Lung (tissue), 12 donors: ENCODE results near the gene EXOC6B. TPM values are rescaled to one million over a fixed set of nuclear protein-coding genes. Genes with fewer than 3 reads are reported as not detected.
A peak's percentile ranks its signal among the peaks of the same experiment; 100 is the strongest.

Source experiments
- ATAC-seq: fragments of 200-7000 bp; cut with Tn5 transposase; one replicate; pipeline ENCODE4 v1.9.1; 2020; ENCODE audit warnings: moderate number of reproducible peaks; ENCODE audit not compliant: insufficient read depth, low FRiP score
- DNase-seq, 3 donors: peaks; one replicate each; pipeline ENCODE4 v3.0.0-alpha.2; 2013 to 2017
- H3K27ac ChIP-seq, 2 donors: one replicate each; pipeline ENCODE4 v1.5.1; 2013; ENCODE audit warnings: mild to moderate bottlenecking in 2 of 2, moderate library complexity in 2 of 2, control low read depth in 1 of 2, inconsistent platforms in 1 of 2, low read depth in 1 of 2, low read length in 1 of 2
- H3K27me3 ChIP-seq, 3 donors: one replicate each; pipeline ENCODE4 v1.5.1; 2013; ENCODE audit warnings: low read length in 2 of 3; ENCODE audit not compliant: control insufficient read depth in 3 of 3, insufficient read depth in 3 of 3
- H3K36me3 ChIP-seq, 4 donors: one replicate each; pipeline ENCODE4 v1.5.1; 2013; ENCODE audit warnings: low read length in 4 of 4, mild to moderate bottlenecking in 1 of 4, moderate library complexity in 1 of 4; ENCODE audit not compliant: control insufficient read depth in 4 of 4, insufficient read depth in 4 of 4
- H3K4me1 ChIP-seq, 5 donors: one replicate each; pipeline ENCODE4 v1.5.1; 2013; ENCODE audit warnings: low read length in 5 of 5, mild to moderate bottlenecking in 2 of 5, moderate library complexity in 1 of 5; ENCODE audit not compliant: control insufficient read depth in 5 of 5, insufficient read depth in 5 of 5
- H3K4me3 ChIP-seq: one replicate; pipeline ENCODE4 v1.5.1; 2013; ENCODE audit warnings: mild to moderate bottlenecking, control low read depth, moderate library complexity
- H3K9ac ChIP-seq, 2 donors: one replicate each; pipeline ENCODE4 v1.5.1; 2013; ENCODE audit warnings: low read length in 2 of 2, control low read depth in 1 of 2; ENCODE audit not compliant: insufficient read depth in 1 of 2
- H3K9me3 ChIP-seq, 4 donors: one replicate each; pipeline ENCODE4 v1.5.1; 2013; ENCODE audit warnings: low read length in 3 of 4, mild to moderate bottlenecking in 1 of 4, moderate library complexity in 1 of 4; ENCODE audit not compliant: control insufficient read depth in 4 of 4, insufficient read depth in 3 of 4
- WGBS, 2 donors: extraction: QIAGEN DNeasy Blood & Tissue Kit; methylation state at CpG; one replicate each; pipeline ENCODE4 v1.1.7; 2013; 5-methylcytosine and 5-hydroxymethylcytosine counted together
- polyA plus RNA-seq, 2 donors: library from polyadenylated mRNA; stranded (reverse); fragments of 200-250 nt; gene quantifications; one replicate each; pipeline ENCODE4 v1.2.1, GENCODE V29; 2013
- total RNA-seq, 2 donors: library from RNA; depleted of rRNA in 1 of 2; stranded (reverse); fragments of >200 nt in 1 of 2; gene quantifications; one replicate each; pipeline ENCODE4 v1.2.1, GENCODE V29; 2014 to 2021
- TF ChIP-seq, protein P1 (sequence below): IDR thresholded peaks from 2 replicates; pipeline ENCODE4 v1.5.1; 2012; ENCODE audit warnings: mild to moderate bottlenecking; ENCODE audit errors: control extremely low read depth, extremely low read depth
- donor health status: control.
- donor health status: control.
- donor health status: Bipolar disorder and iron deficiency.
- donor health status: healthy.
- donor health status: DM: yes; HTN: yes; CAD: no.

The EXOC6B gene
- total and polyA plus RNA-seq, 4 donors = 3.3 to 46.0 (median 12.7) TPM

DNA sequence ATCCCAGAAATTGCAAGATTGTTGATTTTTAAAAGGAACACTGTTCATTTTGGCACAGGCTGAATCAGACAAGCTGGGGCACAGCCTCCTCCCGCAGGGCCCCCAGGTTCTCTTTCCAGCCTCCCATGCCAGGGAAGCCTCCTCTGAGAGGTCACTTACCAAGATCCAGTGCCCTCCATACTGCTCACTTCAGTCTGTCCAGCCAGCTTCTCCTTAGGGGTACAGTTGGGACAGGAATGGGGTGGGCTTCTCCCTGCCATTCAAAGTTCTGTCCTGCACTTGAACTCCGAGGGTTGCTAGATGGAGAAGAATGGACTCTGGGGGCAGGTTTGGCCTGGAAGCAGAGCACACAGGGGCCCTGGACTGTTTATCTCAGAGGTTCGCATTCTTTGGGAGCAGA lies 670.7 kb downstream of the EXOC6B start:
- peaks cover 0 to 5% (median 0%) of the 10 kb centered on the region in 3 donors for H3K27me3 ChIP-seq

DNA sequence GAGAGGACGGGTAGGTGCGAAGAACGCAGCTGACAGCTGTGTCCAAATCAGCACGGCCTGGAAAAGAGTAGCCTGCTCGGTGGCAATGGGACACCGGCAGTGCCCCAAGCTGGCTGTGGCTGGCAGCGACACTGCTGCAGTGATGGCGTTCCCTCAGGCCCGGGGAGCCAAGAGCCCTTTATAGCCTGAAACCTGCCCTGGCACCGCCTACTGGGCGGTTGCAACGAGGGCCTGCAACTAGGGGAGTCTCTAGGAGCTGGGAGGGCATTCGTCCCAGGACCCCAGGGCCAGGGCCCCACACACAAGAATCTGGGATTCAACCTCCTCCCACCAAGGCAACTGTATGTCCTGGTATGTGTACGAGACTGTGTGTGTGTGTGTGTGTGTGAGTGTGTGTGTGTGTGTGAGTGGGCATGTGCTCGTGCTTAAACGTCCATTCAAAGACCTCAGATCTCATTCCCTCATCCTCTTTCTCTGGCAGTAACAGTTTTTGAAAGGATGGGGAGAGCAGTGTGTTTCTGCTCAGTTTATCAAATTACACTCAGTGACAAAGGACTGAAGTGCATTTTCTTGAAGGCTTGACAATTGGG lies 671.4 kb downstream of the EXOC6B start:
- Histone ChIP-seq H3K27me3 (peaks cover 0 to 6% (median 5%) of the 10 kb centered on the region in 3 donors), H3K27ac (no peak overlapping the region), H3K9ac (no peak overlapping the region), H3K36me3 (no peaks in the 10 kb centered on the region), H3K4me1 (peaks cover 0 to 21% (median 7%) of the 10 kb centered on the region in 5 donors), H3K9me3 (no peaks in the 10 kb centered on the region), H3K4me3 (no peak overlapping the region)
- DNase-seq (peak in 2 of 3 donors; percentile 34 to 51), ATAC-seq (no peak)
- TF ChIP-seq, protein P1, sequence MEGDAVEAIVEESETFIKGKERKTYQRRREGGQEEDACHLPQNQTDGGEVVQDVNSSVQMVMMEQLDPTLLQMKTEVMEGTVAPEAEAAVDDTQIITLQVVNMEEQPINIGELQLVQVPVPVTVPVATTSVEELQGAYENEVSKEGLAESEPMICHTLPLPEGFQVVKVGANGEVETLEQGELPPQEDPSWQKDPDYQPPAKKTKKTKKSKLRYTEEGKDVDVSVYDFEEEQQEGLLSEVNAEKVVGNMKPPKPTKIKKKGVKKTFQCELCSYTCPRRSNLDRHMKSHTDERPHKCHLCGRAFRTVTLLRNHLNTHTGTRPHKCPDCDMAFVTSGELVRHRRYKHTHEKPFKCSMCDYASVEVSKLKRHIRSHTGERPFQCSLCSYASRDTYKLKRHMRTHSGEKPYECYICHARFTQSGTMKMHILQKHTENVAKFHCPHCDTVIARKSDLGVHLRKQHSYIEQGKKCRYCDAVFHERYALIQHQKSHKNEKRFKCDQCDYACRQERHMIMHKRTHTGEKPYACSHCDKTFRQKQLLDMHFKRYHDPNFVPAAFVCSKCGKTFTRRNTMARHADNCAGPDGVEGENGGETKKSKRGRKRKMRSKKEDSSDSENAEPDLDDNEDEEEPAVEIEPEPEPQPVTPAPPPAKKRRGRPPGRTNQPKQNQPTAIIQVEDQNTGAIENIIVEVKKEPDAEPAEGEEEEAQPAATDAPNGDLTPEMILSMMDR = no peak
- 84 to 88% methylated on average over 16 of the region's 16 CpGs for WGBS, 2 donors

More for the DNA sequence above, 670.7 kb downstream of the EXOC6B start:
- WGBS, 2 donors = 92 to 95% methylated on average over 3 of the region's 3 CpGs
- no peak for DNase-seq
- H3K4me1 ChIP-seq = peaks cover 0 to 14% (median 1%) of the 10 kb centered on the region in 5 donors
- H3K36me3 ChIP-seq = no peaks in the 10 kb centered on the region
- ATAC-seq = no peak
- H3K4me3 ChIP-seq = no peak overlapping the region
- H3K9me3 ChIP-seq = no peaks in the 10 kb centered on the region
- H3K9ac ChIP-seq = no peak overlapping the region
- TF ChIP-seq, protein P1 = no peak
- H3K27ac ChIP-seq = no peak overlapping the region

DNA sequence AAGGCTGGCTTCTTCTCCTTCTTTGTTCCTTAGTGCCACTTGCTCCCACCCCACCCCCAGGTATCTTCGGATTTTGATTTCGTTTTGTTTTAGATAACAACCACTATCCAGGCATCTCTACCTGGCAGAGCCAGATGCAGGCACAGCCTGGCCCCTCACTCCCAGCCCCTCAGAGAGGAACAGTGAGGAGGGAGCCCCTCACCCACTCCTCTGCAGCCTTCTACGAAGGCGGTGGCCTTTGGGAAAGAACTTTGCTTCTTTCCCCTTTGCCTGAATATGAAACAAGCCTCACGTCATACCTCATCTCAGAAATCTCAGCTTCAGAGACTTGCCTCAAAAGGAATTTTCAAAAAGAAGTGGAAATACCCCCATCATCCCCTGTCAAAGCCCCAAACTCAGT lies 671.9 kb downstream of the EXOC6B start:
- Histone ChIP-seq H3K27ac (no peak overlapping the region), H3K27me3 (peaks cover 0 to 11% (median 9%) of the 10 kb centered on the region in 3 donors), H3K36me3 (no peaks in the 10 kb centered on the region), H3K9ac (no peak overlapping the region), H3K9me3 (no peaks in the 10 kb centered on the region), H3K4me3 (no peak overlapping the region), H3K4me1 (peaks cover 0 to 26% (median 12%) of the 10 kb centered on the region in 5 donors)
- DNase-seq (no peak), ATAC-seq (no peak)
- TF ChIP-seq, protein P1 = no peak
- 90 to 94% methylated on average over 5 of the region's 5 CpGs for WGBS, 2 donors
